OCI-M2 (cell line): ENCODE measurements around the gene SBNO2.

ENCODE experiments used
- DNase-seq: peaks from one replicate; lab custom pipeline; 2025; ENCODE audit not compliant: unreplicated experiment; lab: John Stamatoyannopoulos, UW

SBNO2 gene

DNA sequence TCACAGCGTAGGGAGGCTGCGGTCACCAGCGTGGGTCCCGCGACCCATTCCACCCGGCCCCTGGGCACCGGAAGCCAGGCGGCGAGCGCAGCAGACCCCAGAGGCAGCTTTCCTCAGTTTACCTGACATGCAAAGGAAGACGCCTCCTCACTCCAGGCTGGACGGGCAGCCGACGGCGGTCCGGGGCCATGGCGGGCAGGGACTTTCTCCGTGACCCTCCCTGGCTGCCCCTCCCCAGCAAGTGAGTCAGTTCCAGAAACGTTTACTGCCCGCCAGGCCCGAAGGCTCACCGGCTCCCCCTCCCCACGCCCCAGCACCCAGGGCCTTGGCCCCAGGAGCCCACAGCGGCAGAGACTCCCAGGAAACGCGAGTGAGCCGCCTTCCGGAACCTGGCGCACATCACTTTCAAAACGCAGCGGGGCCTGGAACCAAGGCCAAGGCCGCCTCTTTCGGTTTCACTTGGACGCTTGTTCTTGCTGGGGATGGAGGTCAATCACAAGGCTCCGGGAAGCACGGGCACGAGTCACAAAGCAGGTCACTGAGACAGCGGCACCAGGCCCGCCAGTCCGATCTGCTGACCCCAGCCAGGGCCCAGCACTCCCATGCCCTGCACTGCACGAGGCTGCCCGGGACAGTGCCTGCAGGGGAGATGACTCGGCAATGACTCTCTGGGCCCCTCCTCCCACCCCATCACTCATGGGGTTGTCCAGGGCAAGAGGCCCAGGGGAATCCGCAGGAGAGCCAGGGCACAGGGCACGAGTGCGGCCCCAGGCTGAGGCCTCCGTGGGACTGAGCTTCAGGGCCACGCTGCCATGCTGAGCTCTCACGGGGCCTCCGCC is 5.3 kb downstream of the SBNO2 start:
- DNase-seq = no peak

- DNase-seq = no peak
Observed at GRCh38 chr19:1167687-1168571, 6.1 kb downstream of the SBNO2 start.

DNA sequence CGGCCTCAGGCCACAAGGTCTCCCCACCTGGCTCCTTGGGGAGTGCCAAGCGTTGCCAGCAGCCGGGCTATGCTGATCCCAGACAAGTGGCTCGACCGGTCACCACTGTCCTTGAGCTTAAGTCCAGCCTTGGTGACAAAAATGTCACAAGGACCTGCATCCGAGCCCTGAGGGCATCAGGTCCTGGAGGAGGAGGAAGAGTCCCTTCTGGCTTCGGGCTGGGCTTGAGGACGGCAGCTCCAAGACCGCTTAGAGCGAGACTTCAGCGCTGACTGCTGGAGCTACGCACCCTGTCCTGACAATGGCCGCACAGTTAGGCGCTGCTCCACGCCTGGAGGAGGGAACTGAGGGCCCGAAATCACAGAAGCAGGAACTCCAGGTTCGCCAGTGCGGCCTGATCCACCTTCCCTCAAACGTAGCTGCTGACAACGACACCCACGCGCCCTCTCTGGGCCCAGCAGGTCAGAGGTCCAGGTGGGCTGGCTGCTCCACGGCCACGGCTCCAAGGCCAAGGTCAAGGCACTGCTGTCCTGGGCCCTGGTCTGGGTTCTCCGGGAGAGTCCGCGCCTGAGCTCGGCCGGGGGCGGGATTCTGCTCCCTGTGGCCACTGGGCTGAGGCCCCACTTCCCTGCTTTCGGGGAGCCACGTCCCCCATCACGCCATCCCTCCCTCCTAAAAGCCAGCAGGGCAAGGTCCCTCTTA is 7.0 kb downstream of the SBNO2 start:
- DNase-seq = no peak

DNA sequence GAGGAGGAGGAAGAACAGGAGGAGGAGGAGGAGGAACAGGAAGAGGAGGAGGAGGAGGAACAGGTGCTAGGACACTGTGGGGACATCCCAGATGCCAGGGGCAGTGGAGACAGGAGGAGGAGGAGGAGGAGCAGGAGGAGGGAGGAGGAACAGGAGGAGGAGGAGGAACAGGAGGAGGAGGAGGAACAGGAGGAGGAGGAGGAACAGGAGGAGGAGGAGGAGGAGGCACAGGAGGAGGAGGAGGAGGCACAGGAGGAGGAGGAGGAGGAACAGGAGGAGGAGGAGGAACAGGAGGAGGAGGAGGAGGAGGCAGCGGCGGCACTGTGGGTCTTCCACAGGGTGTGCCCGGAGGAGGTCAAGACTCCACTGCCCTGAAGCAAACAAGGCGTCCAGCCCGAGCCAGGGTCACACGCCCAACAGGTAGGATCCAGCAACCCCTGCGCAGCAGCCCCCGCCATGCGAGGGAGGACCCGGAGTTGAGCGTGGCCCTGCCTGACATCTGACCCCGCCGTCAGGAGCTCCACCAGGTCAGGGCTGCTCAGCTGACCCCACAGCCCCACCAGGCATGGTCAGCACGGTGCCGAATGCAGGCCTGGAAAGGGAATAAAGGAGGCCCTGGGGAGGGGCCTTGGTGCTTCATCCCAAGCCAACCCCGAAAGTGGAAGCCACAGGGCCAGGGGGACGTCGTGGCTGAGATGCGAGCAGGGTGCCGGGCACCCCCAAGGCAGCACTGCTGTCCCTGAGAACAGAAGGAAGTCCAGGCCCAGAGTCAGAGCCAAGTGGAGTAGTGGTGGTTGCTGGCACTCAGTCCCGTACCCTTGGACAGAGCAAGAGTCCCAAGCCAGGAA is 9.2 kb downstream of the SBNO2 start:
- no peak for DNase-seq

DNA sequence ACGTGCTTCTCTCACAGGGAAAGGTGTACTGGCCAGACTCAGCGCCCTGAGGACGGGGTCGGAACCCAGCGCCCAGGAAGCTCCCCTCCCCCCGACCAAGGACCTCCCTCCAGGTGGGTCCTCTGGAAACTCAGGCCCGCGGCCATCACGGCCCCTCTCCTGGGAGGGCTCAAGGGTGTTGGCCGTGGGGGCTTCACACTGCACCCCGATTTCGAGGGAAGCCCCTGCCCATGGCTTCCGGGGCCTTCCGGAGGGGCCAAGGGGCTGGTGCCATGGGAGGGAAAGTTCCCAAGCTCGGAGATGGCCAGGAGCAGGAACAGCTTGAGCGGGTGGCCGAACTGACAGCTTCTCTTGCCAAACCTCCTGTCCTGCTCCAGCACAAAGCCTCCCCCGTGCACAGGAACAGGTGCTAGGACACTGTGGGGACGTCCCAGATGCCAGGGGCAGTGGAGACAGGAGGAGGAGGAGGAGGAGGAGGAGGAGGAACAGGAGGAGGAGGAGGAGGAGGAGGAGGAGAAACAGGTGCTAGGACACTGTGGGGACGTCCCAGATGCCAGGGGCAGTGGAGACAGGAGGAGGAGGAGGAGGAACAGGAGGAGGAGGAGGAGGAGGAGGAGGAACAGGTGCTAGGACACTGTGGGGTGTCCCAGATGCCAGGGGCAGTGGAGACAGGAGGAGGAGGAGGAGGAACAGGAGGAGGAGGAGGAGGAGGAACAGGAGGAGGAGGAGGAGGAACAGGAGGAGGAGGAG is 10.0 kb downstream of the SBNO2 start:
- no peak for DNase-seq

DNA sequence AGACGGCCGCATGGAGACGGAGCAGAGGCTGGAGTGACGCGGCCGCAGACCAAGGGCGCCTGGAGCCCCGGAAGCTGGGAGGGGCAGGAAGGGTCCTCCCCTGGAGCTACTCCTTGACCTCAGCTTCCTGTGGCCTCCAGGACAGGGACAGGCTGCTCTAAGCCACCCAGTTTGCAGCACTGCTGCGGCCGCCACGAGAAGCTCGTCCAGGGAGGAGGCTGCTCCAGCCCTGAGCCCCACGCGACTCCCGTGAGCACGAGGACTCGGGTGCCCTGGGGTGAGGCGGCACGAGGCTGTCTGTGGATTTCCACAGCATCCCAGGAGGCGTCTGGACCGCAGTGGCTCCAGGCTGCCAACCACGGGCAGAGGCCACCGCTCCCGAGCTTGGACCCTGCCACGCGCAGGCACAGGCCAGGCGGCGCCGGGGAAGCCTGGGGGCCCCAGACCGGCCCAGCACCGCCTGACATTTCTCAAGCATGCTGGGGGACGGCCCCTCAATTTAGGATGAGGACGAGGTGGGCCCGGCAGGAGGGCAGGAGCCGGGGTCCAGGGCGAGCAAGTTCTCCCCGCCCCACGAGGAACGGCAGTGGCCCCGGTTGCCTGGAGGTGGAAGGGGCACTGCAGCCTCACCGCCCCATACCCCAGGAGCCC is 10.7 kb downstream of the SBNO2 start:
- no peak for DNase-seq

GRCh38 chr19:1162404-1163282 is 11.4 kb downstream of the SBNO2 start:
- DNase-seq = no peak

- DNase-seq = no peak
Observed at GRCh38 chr19:1161716-1162115, 12.4 kb downstream of the SBNO2 start.

GRCh38 chr19:1159864-1160595 is 14.0 kb downstream of the SBNO2 start:
- no peak for DNase-seq

- DNase-seq = no peak
Observed at GRCh38 chr19:1158885-1159448, 15.1 kb downstream of the SBNO2 start.

DNA sequence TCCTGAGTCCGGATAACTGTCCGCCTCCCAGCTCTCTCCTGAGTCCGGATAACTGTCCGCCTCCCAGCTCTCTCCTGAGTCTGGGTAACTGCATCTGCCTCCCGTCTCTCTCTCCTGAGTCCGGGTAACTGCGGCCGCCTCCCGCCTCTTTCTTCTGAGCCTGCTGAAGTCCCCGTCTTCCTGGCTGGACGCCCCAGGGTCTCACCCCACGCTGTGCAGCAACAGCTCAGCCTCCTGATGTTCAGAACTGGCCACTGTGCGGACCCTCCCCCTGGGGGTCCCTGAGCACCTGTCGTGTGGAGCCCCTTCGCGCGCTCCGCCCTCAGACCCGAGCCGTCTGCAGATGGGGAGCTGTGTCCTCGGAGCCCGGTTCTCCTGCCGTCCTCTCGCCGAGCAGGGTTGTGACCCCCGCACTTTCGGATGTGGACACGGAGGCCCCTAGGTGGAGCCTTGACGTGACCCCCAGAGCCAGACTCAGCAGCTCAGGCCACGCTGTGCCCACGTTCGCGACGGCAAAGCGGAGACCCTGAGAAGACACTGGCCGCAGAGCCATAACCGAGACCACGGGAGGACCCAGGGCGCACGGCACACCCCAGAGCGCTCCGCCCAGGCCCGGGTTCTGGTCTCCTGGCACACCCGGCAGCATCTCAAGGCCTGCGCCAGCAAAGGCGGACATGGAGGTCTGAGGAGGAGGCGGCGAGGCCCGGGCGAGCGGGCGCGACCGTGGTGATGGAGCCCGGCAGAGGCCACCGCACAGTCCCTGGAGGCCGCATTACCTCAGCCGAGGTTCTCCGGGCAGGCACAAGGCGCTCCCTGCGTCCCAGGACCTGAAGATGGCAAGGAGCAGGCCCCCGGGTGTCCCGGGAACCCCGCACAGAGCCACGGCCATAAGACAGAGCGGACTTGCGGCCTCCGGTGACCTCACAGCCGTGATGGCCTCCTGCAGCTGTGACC is 15.9 kb downstream of the SBNO2 start:
- DNase-seq = no peak

- DNase-seq = no peak
Observed at GRCh38 chr19:1156830-1157615, 17.0 kb downstream of the SBNO2 start.

DNA sequence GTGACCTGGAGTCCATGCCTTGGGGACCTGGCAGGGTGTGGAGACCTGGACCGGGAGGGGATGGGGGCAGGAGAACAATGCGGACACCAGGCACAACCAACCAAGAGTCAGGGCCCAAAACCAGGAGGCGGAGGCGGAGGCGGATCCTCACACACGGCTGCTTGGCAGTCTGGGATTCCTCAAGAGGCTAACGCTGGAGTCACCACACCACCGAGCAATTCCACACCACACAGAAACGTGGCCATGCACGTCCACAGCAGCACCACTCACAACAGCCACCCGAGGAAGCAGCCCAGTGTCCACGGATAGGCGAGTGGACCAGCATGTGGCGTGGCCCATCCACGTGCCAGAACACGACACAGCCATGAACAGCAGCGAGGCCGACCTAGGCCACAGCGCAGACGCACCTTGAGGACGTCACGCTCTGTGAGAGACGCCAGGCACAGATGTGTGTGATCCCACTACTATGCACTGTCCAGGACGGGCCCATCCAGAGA is 17.7 kb downstream of the SBNO2 start:
- DNase-seq = no peak

GRCh38 chr19:1155352-1156304 is 18.4 kb downstream of the SBNO2 start:
- DNase-seq = no peak
